Vagina (tissue), 2 donors: ENCODE results near the gene LRCH1.

ENCODE experiments used
- CTCF ChIP-seq, 3 experiments: fragments of 450-650 bp in 2 of 3; fragments of 200-600 bp in 1 of 3; sonication (generic) in 1 of 3; IDR thresholded peaks; one replicate each; pipeline ENCODE4 v1.5.1; 2017 to 2019; ENCODE audit warnings: antibody characterized with exemption in 3 of 3, mild to moderate bottlenecking in 2 of 3, moderate library complexity in 2 of 3
- POLR2A ChIP-seq, 2 donors: fragments of 450-650 bp; IDR thresholded peaks; one replicate each; pipeline ENCODE4 v1.6.1; 2017; ENCODE audit warnings: antibody characterized with exemption in 2 of 2, mild to moderate bottlenecking in 2 of 2, moderate library complexity in 2 of 2

- TF ChIP-seq POLR2A (IDR thresholded peaks at IDR 0.05) (no peak), CTCF (IDR thresholded peaks at IDR 0.05) (no peak)
Observed at GRCh38 chr13:46796129-46796514, 243.2 kb downstream of the LRCH1 start.
